Lower leg skin (tissue), 3 donors: Measurements from ENCODE around the gene NLRP6.

ENCODE experiments used
- CTCF ChIP-seq, 3 donors: fragments of 450-650 bp; IDR thresholded peaks; one replicate each; pipeline ENCODE4 v1.5.1; 2016; ENCODE audit warnings: antibody characterized with exemption in 3 of 3, mild to moderate bottlenecking in 3 of 3, moderate library complexity in 2 of 3
- POLR2A ChIP-seq, 2 donors: fragments of 450-650 bp; IDR thresholded peaks; one replicate each; pipeline ENCODE4 v1.6.1; 2016 to 2017; ENCODE audit warnings: antibody characterized with exemption in 2 of 2, mild to moderate bottlenecking in 1 of 2, moderate library complexity in 1 of 2

GRCh38 chr11:271319-271715 lies 6.9 kb upstream of the NLRP6 start:
- no peak for TF ChIP-seq CTCF (IDR thresholded peaks at IDR 0.05)
- TF ChIP-seq POLR2A (IDR thresholded peaks at IDR 0.05): no peak
